K562 (cell line): ENCODE measurements around the gene RPL22L1. TPM values are rescaled to one million over a fixed set of nuclear protein-coding genes. Genes with fewer than 3 reads are reported as not detected.
A peak's percentile ranks its signal among the peaks of the same experiment; 100 is the strongest.

ENCODE experiments used
- BRCA1 ChIP-seq, 2 experiments: fragments of 450-650 bp in 1 of 2; sonication (generic) in 1 of 2; formaldehyde crosslinking in 1 of 2; IDR thresholded peaks; 2 replicates each; pipeline versions ENCODE4 v1.5.0 to v1.6.1; 2017 to 2020; ENCODE audit warnings: mild to moderate bottlenecking in 1 of 2, missing genetic modification reagents in 1 of 2
- BRD9 ChIP-seq: fragments of 450-650 bp; IDR thresholded peaks from 2 replicates; pipeline ENCODE4 v1.6.1; 2018; ENCODE audit warnings: low read depth; ENCODE audit not compliant: partially characterized antibody
- C11orf30 ChIP-seq: fragments of 450-650 bp; IDR thresholded peaks from 2 replicates; pipeline ENCODE4 v1.6.1; 2016; ENCODE audit warnings: low read depth, mild to moderate bottlenecking
- CHD1 ChIP-seq: fragments of 200-600 bp; sonication (generic); IDR thresholded peaks from one replicate; pipeline ENCODE4 v1.6.1; 2012; ENCODE audit warnings: mild to moderate bottlenecking, moderate library complexity, low read length, inconsistent platforms
- COPS2 ChIP-seq: fragments of 450-650 bp; conservative IDR thresholded peaks from 2 replicates; pipeline ENCODE4 v1.6.1; 2016; ENCODE audit warnings: mild to moderate bottlenecking, moderate library complexity
- EHMT2 ChIP-seq: fragments of 450-650 bp; IDR thresholded peaks from 2 replicates; pipeline ENCODE4 v1.6.1; 2018; ENCODE audit warnings: antibody characterized with exemption
- FOXA3 ChIP-seq, 2 experiments: fragments of 450-650 bp in 1 of 2; sonication (generic) in 1 of 2; formaldehyde crosslinking; IDR thresholded peaks in 1 of 2; conservative IDR thresholded peaks in 1 of 2; 2 replicates each; pipeline versions ENCODE4 v1.4.0 to v1.8.0; 2020 to 2022; ENCODE audit warnings: mild to moderate bottlenecking in 2 of 2, missing genetic modification reagents in 1 of 2
- KLF1 ChIP-seq: fragments of 450-650 bp; IDR thresholded peaks from 2 replicates; pipeline ENCODE4 v1.6.1; 2016; ENCODE audit warnings: missing genetic modification characterization, missing compliant biosample characterization
- MTF1 ChIP-seq: fragments of 250-450 bp; sonication (Bioruptor Pico); IDR thresholded peaks from 2 replicates; pipeline ENCODE4 v1.9.0; 2021; ENCODE audit warnings: moderate library complexity, mild to moderate bottlenecking, inconsistent platforms, borderline replicate concordance
- MYC ChIP-seq, 2 experiments: fragments of 250-450 bp in 1 of 2; sonication (Bioruptor Pico) in 1 of 2; IDR thresholded peaks; 2 replicates each; pipeline versions ENCODE4 v1.5.1 to v1.6.1; 2012 to 2021; ENCODE audit warnings: low read depth in 2 of 2, borderline replicate concordance in 1 of 2, improper control_type of control experiment in 1 of 2, low read length in 1 of 2, mild to moderate bottlenecking in 1 of 2, moderate library complexity in 1 of 2
- SMARCA5 ChIP-seq: fragments of 450-650 bp; IDR thresholded peaks from 2 replicates; pipeline ENCODE4 v1.6.1; 2016
- U2AF2 ChIP-seq: fragments of 200-400 bp; formaldehyde crosslinking; optimal IDR thresholded peaks from 2 replicates; pipeline ENCODE3; 2017; ENCODE audit warnings: low read depth, mild to moderate bottlenecking, low read length
- ZNF263 ChIP-seq: sonication (generic); formaldehyde crosslinking; IDR thresholded peaks from 2 replicates; pipeline ENCODE4 v1.8.0; 2022; ENCODE audit warnings: mild to moderate bottlenecking, missing genetic modification reagents, borderline replicate concordance
- ZNF561 ChIP-seq: fragments of 450-650 bp; formaldehyde crosslinking; conservative IDR thresholded peaks from 2 replicates; pipeline ENCODE4 v1.4.0; 2020; ENCODE audit warnings: mild to moderate bottlenecking, moderate library complexity
- polyA plus RNA-seq, 8 experiments: library from polyadenylated mRNA; depleted of rRNA in 4 of 8; stranded (reverse) in 5 of 8; unstranded in 3 of 8; fragments of >200 nt; fragmentation: Nextera tagmentation in 2 of 8; fragmentation: Illumina TruSeq in 1 of 8; extraction: Ambion mirVana in 2 of 8; extraction: Trizol in 1 of 8; gene quantifications; 2 replicates each; pipeline versions ENCODE4 v1.2.1 to v1.2.3, GENCODE V29; 2011 to 2014; ENCODE audit warnings: inconsistent platforms in 1 of 8, missing spikeins in 1 of 8
- total RNA-seq, 7 experiments: library from RNA; depleted of rRNA in 6 of 7; stranded (reverse); fragments of >200 nt in 6 of 7; fragmentation: Illumina TruSeq in 2 of 7; extraction: Trizol in 2 of 7; gene quantifications; 2 replicates each; pipeline versions ENCODE4 v1.2.1 to v1.2.3, GENCODE V29; 2011 to 2021; ENCODE audit warnings: low replicate concordance in 1 of 7
- TF ChIP-seq, protein P1 (sequence below): fragments of 250-450 bp; sonication (Bioruptor Pico); IDR thresholded peaks from 2 replicates; pipeline ENCODE4 v1.5.0; 2021; ENCODE audit warnings: mild to moderate bottlenecking, borderline replicate concordance
- TF ChIP-seq, protein P2 (sequence below): fragments of 250-450 bp; sonication (Bioruptor Pico); IDR thresholded peaks from 2 replicates; pipeline ENCODE4 v1.8.0; 2022; ENCODE audit warnings: moderate library complexity, mild to moderate bottlenecking, inconsistent platforms
- TF ChIP-seq, protein P3 (sequence below), 2 experiments: fragments of 450-650 bp; IDR thresholded peaks; 2 replicates each; pipeline ENCODE4 v1.6.1; 2016

The RPL22L1 gene
- total and polyA plus RNA-seq, 9 of the 15 experiments (the other 6 are each of a cell fraction or from before 2014, with no cell fraction given), result 53.9 to 198 (median 108) TPM

DNA sequence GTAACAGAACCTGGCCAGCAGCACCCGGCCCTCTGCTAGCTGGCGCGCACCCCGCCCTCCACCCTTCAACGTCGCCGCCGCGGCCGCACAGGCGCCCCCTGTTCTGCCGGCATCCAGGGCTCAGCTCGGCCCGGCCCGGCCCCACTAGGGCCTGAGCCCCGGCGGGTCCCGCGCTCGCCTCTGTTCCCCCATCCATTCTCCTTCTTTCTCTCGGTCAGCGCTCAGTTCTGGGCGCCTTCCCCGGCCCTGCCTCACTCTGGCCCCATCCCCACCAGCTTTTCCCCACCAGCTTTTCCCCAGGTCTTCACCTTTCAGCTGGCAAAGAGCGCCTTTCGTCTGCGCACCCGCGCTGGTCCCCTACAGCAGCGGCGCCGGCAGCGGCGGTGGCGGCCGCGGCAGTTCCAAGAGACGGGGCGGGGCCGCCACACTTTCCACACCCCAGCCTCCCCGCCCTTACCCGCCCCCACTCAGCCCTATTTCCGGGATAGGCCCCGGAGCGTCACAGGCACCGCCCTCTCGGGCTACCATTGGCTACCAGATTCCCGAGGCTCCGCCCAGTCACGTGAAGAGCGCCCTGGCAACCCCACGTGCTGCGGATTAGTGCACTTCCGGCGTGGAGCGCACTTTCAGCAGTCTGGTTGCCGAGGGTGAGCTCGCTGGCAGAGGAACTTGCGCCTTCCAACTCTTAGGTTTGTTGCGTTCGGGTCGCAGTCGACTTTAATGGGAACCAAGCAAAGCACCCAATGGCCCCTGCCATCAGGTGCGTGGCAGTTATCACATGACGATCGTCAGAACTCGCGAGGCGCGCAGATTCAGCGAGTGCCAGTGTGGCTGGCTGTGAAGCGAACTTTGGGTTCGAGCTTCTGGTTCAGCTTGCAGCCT, 38.5 kb upstream of the RPL22L1 start, which contains the start of gene EIF5A2 (continued):
- TF ChIP-seq, protein P1, sequence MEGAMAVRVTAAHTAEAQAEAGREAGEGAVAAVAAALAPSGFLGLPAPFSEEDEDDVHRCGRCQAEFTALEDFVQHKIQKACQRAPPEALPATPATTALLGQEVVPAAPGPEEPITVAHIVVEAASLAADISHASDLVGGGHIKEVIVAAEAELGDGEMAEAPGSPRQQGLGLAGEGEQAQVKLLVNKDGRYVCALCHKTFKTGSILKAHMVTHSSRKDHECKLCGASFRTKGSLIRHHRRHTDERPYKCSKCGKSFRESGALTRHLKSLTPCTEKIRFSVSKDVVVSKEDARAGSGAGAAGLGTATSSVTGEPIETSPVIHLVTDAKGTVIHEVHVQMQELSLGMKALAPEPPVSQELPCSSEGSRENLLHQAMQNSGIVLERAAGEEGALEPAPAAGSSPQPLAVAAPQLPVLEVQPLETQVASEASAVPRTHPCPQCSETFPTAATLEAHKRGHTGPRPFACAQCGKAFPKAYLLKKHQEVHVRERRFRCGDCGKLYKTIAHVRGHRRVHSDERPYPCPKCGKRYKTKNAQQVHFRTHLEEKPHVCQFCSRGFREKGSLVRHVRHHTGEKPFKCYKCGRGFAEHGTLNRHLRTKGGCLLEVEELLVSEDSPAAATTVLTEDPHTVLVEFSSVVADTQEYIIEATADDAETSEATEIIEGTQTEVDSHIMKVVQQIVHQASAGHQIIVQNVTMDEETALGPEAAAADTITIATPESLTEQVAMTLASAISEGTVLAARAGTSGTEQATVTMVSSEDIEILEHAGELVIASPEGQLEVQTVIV (CRISPR knock-in tag), result no peak
- peak; percentile 85 for TF ChIP-seq KLF1 (tag)
- TF ChIP-seq BRCA1 (IDR thresholded peaks at IDR 0.05), result no peak
- TF ChIP-seq BRCA1 (CRISPR knock-in tag; IDR thresholded peaks at IDR 0.05), result 0 out of 2 replicates have a peak, but pooled peaks have one; percentile 78
- TF ChIP-seq U2AF2, result no peak
- TF ChIP-seq C11orf30, result no peak
- TF ChIP-seq ZNF263, result no peak
- TF ChIP-seq FOXA3 (CRISPR knock-in tag; conservative IDR thresholded peaks at IDR 0.05 in 1 of 2, IDR thresholded peaks at IDR 0.05 in 1 of 2), result peak in 1 of 2 experiments; percentile 34; a peak in 1 of 4 replicates
- TF ChIP-seq, protein P2, sequence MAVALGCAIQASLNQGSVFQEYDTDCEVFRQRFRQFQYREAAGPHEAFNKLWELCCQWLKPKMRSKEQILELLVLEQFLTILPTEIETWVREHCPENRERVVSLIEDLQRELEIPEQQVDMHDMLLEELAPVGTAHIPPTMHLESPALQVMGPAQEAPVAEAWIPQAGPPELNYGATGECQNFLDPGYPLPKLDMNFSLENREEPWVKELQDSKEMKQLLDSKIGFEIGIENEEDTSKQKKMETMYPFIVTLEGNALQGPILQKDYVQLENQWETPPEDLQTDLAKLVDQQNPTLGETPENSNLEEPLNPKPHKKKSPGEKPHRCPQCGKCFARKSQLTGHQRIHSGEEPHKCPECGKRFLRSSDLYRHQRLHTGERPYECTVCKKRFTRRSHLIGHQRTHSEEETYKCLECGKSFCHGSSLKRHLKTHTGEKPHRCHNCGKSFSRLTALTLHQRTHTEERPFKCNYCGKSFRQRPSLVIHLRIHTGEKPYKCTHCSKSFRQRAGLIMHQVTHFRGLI (CRISPR knock-in tag), result no peak
- TF ChIP-seq SMARCA5, result no peak
- TF ChIP-seq, protein P3, sequence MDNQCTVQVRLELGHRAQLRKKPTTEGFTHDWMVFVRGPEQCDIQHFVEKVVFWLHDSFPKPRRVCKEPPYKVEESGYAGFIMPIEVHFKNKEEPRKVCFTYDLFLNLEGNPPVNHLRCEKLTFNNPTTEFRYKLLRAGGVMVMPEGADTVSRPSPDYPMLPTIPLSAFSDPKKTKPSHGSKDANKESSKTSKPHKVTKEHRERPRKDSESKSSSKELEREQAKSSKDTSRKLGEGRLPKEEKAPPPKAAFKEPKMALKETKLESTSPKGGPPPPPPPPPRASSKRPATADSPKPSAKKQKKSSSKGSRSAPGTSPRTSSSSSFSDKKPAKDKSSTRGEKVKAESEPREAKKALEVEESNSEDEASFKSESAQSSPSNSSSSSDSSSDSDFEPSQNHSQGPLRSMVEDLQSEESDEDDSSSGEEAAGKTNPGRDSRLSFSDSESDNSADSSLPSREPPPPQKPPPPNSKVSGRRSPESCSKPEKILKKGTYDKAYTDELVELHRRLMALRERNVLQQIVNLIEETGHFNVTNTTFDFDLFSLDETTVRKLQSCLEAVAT (IDR thresholded peaks at IDR 0.05), result peak in 1 of 2 experiments; percentile 79; a peak in 2 of 4 replicates
- no peak for TF ChIP-seq BRD9
- TF ChIP-seq COPS2, result no peak
- TF ChIP-seq EHMT2, result no peak
- TF ChIP-seq MYC (IDR thresholded peaks at IDR 0.05; ENCODE audit: low read depth, low read length), result peak; percentile 84
- no peak for TF ChIP-seq MYC (CRISPR knock-in tag; IDR thresholded peaks at IDR 0.05; ENCODE audit: borderline replicate concordance, low read depth)
- no peak for TF ChIP-seq CHD1
- TF ChIP-seq MTF1 (CRISPR knock-in tag), result no peak
- TF ChIP-seq ZNF561, result no peak
